ENCODE data around the gene SCN8A.
"Not testable (repeated sequence)": the region's sequence is repeated elsewhere in the genome, so short reads cannot be mapped to it uniquely, and the experiment has no call there.

The SCN8A gene

GRCh38 chr12:51774933-51775332, 183.9 kb downstream of the SCN8A start:
- no peak for DNase-seq

- DNase-seq, result no peak
These were observed 186.4 kb downstream of the SCN8A start for GRCh38 chr12:51777457-51777856.

- DNase-seq, result no peak
These were observed 186.9 kb downstream of the SCN8A start for GRCh38 chr12:51777973-51778372.

- no peak for DNase-seq
These were observed 188.8 kb downstream of the SCN8A start for GRCh38 chr12:51779876-51780275.

- no peak for DNase-seq
These were observed 193.7 kb downstream of the SCN8A start for GRCh38 chr12:51784688-51785087.

- DNase-seq, result no peak
These were observed 194.9 kb downstream of the SCN8A start for GRCh38 chr12:51785906-51786305.

- DNase-seq, result no peak
These were observed 197.8 kb downstream of the SCN8A start for GRCh38 chr12:51788876-51789275.

GRCh38 chr12:51792417-51792816, 201.4 kb downstream of the SCN8A start:
- no peak for DNase-seq

- DNase-seq, result no peak
These were observed 202.2 kb downstream of the SCN8A start for GRCh38 chr12:51793201-51793600.

GRCh38 chr12:51797301-51797700, 206.3 kb downstream of the SCN8A start:
- no peak for DNase-seq

- DNase-seq, result not testable (repeated sequence)
These were observed 207.0 kb downstream of the SCN8A start for GRCh38 chr12:51798051-51798450.

GRCh38 chr12:51798501-51798900, 207.5 kb downstream of the SCN8A start:
- no peak for DNase-seq

- no peak for DNase-seq
These were observed 210.0 kb downstream of the SCN8A start for GRCh38 chr12:51801027-51801426.

- no peak for DNase-seq
These were observed 215.9 kb downstream of the SCN8A start for GRCh38 chr12:51806896-51807295.

GRCh38 chr12:51809193-51809592, 218.2 kb downstream of the SCN8A start:
- no peak for DNase-seq

- no peak for DNase-seq
These were observed 220.5 kb downstream of the SCN8A start for GRCh38 chr12:51811203-51812202.

GRCh38 chr12:51812871-51813270, 221.8 kb downstream of the SCN8A start:
- DNase-seq, result no peak

- no peak for DNase-seq
These were observed 222.9 kb downstream of the SCN8A start for GRCh38 chr12:51813931-51814310.

- peak; percentile 50 for DNase-seq
These were observed 223.5 kb downstream of the SCN8A start for GRCh38 chr12:51814311-51815088.

GRCh38 chr12:51815571-51815970, 224.5 kb downstream of the SCN8A start:
- no peak for DNase-seq

- DNase-seq, result no peak
These were observed 226.3 kb downstream of the SCN8A start for GRCh38 chr12:51817027-51817953.

- no peak for DNase-seq
These were observed 227.1 kb downstream of the SCN8A start for GRCh38 chr12:51818086-51818485.

Data from effector CD4-positive, alpha-beta T cell (primary cell).